Measurements from ENCODE around the gene TMCO6. TPM values are rescaled to one million over a fixed set of nuclear protein-coding genes. Genes with fewer than 3 reads are reported as not detected.

The TMCO6 gene
- total and polyA plus RNA-seq, 2 of the 8 experiments (the other 6 are each of a cell fraction or from before 2014, with no cell fraction given) = 29.0 to 40.9 TPM

DNA sequence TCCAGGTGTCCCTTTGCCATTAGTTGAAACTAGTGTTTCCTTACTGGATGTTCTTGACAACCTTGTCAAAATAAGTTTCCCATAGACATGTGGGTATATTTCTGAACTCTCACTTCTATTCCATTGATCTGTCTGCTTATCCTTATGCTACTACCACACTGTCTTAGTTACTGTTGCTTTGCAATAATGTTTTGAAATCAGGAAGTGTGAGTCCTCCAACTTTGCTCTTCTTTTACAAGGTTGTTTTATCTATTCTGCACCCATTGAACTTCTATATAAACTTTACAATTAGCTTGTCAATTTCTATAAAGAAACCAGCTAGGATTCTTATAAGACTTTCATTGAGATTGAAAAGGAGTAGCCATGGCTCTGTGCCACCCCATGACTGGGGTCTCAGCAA is 30.5 kb upstream of the TMCO6 start:
- Histone ChIP-seq H2BK120ac (replicated peaks; ENCODE audit: low read depth, low read length) (no peak overlapping the region), H3K14ac (ENCODE audit: insufficient read length) (no peak overlapping the region), H3K18ac (ENCODE audit: extremely low read depth, low read length) (no peak overlapping the region), H3K27me3 (replicated peaks in 1 of 4; ENCODE audit: control insufficient read depth in 3 of 4, extremely low read depth in 1 of 4, insufficient read depth in 3 of 4, low read length in 3 of 4) (no peaks in the 10 kb centered on the region), H3K23me2 (ENCODE audit: low read depth, low read length) (no peaks in the 10 kb centered on the region), H2AK5ac (ENCODE audit: low read depth, low read length) (no peak overlapping the region), H3K4ac (replicated peaks; ENCODE audit: insufficient read length, low read depth, low read length) (no peak overlapping the region), H3K79me2 (ENCODE audit: control insufficient read depth in 1 of 2, insufficient read depth in 2 of 2, low read length in 2 of 2) (no peaks in the 10 kb centered on the region), H2BK5ac (ENCODE audit: low read depth, low read length) (no peak overlapping the region), H4K5ac (ENCODE audit: insufficient read length, low read depth, low read length) (no peak overlapping the region), H3K4me1 (replicated peaks in 1 of 4; ENCODE audit: control insufficient read depth in 3 of 4, insufficient read depth in 4 of 4, low read length in 3 of 4) (no peaks in the 10 kb centered on the region), H3K56ac (replicated peaks; ENCODE audit: insufficient read length, low read depth, low read length) (no peak overlapping the region), H4K8ac (ENCODE audit: extremely low read depth, insufficient read depth, low read length) (no peak overlapping the region), H2AFZ (ENCODE audit: low read length) (no peak overlapping the region), H4K20me1 (replicated peaks in 1 of 2; ENCODE audit: control insufficient read depth in 1 of 2, insufficient read depth in 2 of 2, low read length in 2 of 2) (no peaks in the 10 kb centered on the region), H3K4me2 (ENCODE audit: insufficient read depth in 1 of 2, low read depth in 2 of 2, low read length in 2 of 2) (no peak overlapping the region), H2BK12ac (ENCODE audit: low read depth, low read length) (no peak overlapping the region), H3K9ac (replicated peaks in 1 of 4; ENCODE audit: extremely low read depth in 1 of 4, low read depth in 3 of 4, low read length in 3 of 4) (no peak overlapping the region), H2BK15ac (ENCODE audit: low read length) (no peak overlapping the region), H3K36me3 (ENCODE audit: control insufficient read depth in 2 of 4, insufficient read depth in 4 of 4, low read length in 3 of 4) (no peaks in the 10 kb centered on the region), H3K23ac (ENCODE audit: insufficient read length) (no peak overlapping the region), H3K4me3 (ENCODE audit: extremely low read depth in 1 of 4, insufficient read depth in 2 of 4, low read depth in 3 of 4, low read length in 4 of 4) (no peak overlapping the region), H3K27ac (ENCODE audit: low read depth, low read length) (no peak overlapping the region), H2BK20ac (ENCODE audit: low read length) (no peak overlapping the region), H3K9me3 (ENCODE audit: insufficient read depth in 2 of 2, low read depth in 1 of 2, low read length in 1 of 2) (peaks cover 10 to 19% of the 10 kb centered on the region in 2 experiments; a peak in 3 of 4 replicates), H3K79me1 (ENCODE audit: low read depth, low read length) (no peaks in the 10 kb centered on the region), H4K91ac (replicated peaks; ENCODE audit: insufficient read length, low read length) (no peak overlapping the region)
- no peak for FAIRE-seq
- no peak for DNase-seq (ENCODE audit: low read depth in 1 of 2, low spot score in 2 of 2)
- ChIA-PET POLR2A (ENCODE audit: partially characterized antibody) (no interaction called here), CTCF (ENCODE audit: partially characterized antibody) (no interaction called here)
- TF ChIP-seq JUND (IDR thresholded peaks at IDR 0.05; ENCODE audit: low read length) (no peak), SIN3A (conservative IDR thresholded peaks at IDR 0.05 in 1 of 2, IDR thresholded peaks at IDR 0.05 in 1 of 2; ENCODE audit: low read depth in 1 of 2, low read length in 2 of 2) (no peak), SIX5 (IDR thresholded peaks at IDR 0.05; ENCODE audit: low read depth, low read length) (no peak), CREB1 (IDR thresholded peaks at IDR 0.05) (no peak)

Measured in H1 (cell line).